Middle frontal gyrus (tissue), 1 donor: Measurements from ENCODE around the gene MFF.
A peak's percentile ranks its signal among the peaks of the same experiment; 100 is the strongest.

Source experiments
- DNase-seq: peaks from one replicate; pipeline ENCODE4 v3.0.0-alpha.2; 2015; ENCODE audit warnings: low spot score; ENCODE audit errors: extremely low spot score

Gene MFF, protein sequence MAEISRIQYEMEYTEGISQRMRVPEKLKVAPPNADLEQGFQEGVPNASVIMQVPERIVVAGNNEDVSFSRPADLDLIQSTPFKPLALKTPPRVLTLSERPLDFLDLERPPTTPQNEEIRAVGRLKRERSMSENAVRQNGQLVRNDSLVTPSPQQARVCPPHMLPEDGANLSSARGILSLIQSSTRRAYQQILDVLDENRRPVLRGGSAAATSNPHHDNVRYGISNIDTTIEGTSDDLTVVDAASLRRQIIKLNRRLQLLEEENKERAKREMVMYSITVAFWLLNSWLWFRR

GRCh38 chr2:227324995-227325838 lies at the start of gene MFF:
Gene MFF, plus strand, starts transcription at chr2:227325251. Its CDS starts 5,415 bp downstream, at chr2:227330666.
- DNase-seq, result peak; percentile 88

DNA sequence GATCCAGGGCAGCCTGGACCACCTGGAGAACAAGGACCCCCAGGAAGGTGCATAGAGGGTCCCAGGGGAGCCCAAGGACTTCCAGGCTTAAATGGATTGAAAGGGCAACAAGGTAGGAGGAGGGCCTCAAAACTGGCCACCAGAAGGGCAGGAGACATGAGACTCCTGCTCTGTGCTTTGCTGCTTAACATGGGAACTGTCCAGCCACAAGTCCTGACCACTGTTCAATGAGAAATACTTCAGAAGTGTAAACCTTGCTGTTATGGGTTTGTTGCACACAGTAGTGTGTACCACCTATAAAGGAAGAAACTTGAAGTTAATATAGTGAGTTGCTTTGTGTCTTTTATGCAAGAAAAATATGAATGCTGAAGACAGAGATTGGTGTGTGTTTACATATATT lies 44.2 kb upstream of the MFF start:
- no peak for DNase-seq

DNA sequence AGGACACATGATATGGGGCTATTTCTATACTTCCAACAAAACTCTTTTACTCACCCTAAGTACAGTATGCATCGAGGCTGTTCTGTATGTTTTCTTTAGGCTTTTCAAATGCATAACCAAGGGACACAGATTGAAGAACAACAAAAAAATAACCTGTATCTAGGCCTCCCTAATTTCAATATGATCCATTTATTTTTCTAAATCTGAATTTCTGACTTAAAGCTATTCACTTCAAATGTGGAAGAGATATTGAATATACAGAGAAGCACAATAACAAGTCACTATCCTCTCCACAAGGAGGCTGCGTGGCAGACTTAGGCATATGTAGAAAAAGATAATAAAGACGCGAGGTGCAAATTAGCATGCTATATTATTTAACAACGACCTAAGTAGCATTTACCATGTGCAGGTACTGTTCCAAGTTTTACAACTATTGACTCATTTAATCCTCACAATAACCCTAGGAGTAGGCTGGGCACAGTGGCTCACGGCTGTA lies 39.3 kb upstream of the MFF start:
- no peak for DNase-seq

DNA sequence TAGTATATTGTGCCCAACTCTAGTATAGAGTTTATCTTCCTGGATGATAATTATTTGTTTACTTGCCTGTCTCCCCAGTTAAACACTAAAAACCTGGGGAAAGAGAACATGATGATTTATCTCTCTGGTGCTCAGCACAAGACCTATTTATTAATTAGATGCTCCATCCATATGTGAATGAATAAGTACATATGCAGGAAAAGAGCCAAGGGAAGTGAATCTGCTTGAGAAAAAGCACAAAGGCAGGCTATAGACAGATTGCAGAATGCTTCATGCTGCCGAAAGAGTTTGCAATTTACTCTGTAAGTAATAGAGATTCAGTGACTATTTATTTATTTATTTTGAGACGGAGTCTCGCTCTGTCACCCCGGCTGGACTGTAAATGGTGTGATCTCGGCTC lies 37.3 kb upstream of the MFF start:
- DNase-seq, result no peak

GRCh38 chr2:227292314-227292713 lies 32.7 kb upstream of the MFF start:
- no peak for DNase-seq

DNA sequence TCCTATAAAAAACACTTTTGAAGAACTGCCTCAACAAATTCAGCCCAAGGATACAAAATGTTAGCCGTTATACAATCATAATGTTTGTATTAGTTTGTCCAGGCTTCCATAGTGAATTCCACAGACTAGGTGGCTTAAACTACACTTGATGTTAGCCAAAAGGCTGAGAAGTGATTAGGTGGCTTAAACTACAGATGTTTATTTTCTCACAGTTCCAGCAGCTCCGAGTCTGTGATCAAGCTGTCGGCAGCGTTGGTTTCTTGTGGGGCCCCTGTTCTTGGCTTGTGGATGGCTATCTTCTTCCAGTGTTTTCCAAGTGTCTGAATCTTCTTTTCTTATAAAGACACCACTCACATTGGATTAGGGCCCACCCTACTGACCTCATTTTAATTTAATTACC lies 31.5 kb upstream of the MFF start:
- DNase-seq, result no peak

- no peak for DNase-seq
Observed at GRCh38 chr2:227295806-227296205, 29.2 kb upstream of the MFF start.

DNA sequence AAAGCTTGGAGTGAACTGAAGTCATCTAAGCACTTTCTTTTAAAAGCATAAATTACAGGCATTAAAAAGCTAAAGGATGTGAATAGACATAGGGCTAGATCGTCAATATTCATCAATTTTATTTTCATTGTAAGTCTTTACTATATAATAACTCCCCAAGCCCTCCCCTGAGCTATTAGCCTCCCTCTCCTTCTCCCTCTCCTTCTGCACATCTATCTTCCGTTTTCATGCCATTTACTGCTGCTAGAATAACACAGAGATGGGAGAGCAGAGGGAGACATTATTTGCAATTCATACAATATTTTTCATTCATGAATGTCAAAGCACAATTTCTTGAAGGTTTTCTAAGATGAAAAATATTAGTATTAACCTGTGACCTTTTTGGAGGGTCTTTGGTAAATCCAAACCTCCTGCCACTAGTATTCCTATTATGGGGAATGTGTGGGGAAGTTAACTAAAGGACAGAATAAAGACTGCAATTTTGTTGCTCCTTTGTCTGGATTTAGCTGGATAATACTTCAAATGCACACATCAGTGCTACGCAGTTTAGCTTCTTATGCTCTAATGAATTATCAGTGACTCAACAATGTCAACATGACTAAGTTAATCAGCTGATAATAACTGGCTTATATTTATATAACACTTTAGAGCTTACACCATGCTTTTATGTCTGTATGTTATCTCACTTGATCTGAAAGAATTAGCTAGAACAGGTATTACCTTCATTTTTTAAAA lies 28.2 kb upstream of the MFF start:
- DNase-seq, result no peak

DNA sequence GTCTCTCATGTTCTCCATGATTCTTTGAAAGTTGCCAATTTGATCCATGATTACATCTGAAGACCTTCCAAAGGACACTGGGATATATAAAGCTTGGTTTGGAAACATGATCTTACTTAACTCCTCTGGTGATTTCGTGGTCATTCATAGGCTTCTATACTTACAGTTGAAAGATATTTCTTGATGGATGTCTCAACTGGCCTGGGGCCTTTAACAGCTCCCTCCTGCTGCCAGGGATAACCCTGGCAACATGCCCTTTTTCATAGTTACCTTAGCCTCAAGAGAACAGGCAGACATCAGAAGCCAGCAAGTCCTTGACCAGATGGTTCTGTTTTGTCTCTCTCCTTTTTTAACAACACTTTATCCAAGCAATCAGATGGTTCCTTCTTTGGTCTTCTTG lies 23.5 kb upstream of the MFF start:
- no peak for DNase-seq

DNA sequence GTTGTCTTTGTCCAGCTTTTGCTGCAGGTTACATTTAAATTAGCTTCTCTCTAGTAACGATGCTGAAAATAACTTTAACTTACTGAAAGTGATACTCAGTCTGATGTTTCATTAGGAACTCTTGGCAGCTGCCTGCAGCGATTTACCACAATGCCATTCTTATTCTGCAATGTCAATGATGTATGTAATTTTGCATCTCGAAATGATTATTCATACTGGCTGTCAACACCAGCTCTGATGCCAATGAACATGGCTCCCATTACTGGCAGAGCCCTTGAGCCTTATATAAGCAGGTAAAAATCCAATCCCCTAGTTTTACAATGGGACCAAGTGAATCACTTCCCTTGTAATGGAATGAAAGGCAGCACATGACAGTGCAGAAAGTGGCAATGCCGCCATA lies 16.3 kb upstream of the MFF start:
- no peak for DNase-seq

DNA sequence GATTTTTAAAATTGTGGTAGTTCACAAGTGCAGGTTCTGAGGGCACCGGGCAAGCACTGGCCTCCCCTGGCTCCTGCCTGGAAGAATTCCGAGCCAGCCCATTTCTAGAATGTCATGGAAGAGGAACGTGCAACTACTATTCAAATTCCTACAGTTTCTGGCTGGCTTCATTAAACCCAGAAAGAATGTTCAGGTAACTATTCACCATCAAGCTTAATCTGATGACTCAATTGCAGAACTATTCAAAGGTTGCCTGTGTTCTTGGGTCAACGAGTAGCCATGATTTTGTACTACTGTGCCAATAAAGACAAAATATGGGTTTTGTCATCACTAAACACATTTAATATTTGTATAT lies 14.3 kb upstream of the MFF start:
- no peak for DNase-seq

DNA sequence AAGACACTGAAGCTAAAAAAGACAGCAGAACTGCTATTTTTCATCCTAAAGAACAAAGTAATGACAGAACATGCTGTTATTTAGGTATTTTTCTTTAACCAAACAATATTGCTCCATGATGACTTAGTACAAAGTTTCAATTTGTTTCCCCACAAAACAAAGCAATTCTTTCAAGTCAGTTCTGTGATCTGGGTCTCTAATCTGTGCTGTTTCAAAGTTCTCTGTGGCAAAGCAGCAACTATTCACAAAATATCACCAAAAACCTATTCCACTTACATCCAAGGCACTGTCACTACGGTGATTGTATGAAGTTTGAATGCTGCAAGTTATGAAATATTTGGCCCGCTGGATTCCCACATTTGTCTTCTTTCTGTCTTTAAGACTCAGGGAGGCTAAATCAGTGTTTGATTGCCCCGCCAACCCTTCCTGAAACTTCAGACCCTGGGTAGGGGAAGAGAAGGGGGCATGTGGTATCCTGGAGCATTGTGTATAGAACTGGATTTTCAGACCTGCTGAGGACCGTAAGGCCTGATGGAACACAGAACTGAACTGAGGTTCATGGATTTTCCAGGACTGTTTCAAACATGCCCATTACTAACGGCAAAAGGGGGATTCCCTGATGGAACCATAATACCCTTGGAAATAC lies 13.1 kb upstream of the MFF start:
- no peak for DNase-seq

DNA sequence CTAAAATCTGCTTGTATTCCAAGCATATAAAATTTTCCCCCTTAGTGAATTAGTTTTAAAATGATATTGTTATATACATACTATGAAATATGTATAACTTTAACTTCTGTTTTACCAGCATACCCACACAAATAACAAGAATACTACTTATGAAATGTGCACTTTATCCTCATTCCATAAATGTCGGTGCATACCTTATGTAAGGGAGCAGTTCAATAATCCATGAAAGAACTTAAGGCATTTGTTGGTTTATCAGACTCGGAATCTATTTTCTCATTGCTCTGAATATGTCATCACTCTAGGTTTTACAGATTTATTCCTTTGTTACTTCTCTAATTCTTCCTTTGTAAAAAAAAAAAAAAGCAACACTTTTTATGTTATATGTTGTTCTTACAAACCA lies 12.5 kb upstream of the MFF start:
- DNase-seq, result no peak

DNA sequence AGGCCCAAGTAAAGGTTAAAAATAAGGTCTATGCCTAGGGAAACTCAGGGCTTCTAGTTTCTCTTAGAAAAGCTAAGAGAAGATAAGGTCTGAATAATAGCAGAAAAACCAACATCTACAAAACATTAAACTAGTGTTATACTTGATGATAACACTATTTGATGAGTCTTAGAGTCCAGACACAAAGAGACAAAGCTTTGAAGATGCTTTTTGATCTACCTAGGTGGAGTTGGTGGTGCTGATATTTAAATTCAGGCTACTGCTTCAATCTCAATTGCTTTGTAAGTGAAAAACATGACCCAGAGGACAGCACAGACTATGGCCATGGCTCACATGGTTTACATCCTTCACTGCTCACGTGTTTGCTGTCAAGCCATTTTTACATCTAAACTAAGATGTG lies 11.7 kb upstream of the MFF start:
- no peak for DNase-seq

GRCh38 chr2:227317834-227318233 lies 7.2 kb upstream of the MFF start:
- no peak for DNase-seq

GRCh38 chr2:227320305-227321094 lies 4.6 kb upstream of the MFF start:
- no peak for DNase-seq

DNA sequence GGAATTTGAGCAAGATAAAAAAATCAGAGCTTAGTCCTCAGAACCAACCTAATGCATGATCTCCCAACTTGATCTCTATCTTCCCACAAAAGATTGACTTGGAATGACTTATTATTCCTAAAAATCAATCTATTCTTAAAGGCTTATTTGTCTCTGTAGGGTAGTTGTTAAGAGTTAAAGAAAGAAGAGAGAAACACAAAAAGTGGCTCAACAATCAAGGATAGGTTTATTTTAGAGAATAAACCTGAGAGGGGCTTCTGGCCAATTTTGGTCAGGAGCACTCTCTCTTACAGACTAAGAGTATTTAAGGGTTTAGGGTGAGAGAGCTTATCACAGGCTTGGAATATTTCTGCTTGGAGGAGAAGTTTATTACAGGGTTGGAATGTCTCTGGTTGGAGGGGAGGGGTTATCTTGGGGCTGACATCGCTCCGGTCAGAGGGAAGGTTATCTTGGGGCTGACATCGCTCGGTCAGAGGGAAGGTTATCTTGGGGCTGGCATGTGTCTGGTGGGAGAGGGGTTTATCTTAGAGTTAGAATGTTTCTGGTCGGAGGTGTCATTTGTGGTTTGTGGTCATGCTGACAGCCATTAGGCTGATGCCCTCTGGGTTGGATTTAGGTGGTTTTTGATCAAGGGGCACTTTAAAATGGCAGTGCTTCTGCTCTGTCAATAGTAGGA lies 2.4 kb upstream of the MFF start:
- no peak for DNase-seq

DNA sequence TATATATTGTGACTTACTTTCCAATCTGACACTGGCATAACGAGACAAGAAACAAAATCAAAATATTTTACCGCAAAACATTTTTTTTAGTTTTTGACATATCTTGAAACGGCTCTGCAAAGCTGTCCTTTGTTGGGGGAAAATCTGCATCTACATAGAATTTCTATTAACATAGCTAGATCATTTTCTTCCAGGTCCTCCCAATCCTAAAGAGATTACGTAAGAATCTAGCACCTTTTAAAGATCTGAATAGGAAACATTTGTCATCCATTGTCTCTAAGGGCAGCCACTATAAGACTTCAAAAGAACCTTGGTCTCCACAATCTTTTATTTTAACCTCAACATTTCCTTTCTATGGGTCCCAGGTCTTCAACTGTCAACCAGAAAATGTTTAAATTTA lies 1.2 kb upstream of the MFF start:
- no peak for DNase-seq

DNA sequence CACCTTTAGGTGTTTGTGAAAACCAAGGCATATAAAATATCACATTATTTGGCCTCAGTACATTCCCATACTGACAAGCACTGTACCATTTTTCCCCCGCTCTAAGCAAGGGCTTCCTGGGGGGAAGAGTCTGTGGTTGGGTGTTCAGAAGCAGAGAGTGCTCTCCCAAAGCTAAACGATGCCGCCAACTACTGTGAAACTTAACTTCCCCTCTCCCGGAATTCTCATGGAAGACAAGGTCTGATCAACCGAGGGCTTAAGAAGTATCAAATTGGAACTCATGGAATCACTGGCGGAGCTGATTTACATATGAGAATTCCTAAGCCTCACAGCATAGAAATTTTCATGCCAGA lies 433 bp upstream of the MFF start:
- DNase-seq, result no peak

- no peak for DNase-seq
Observed at GRCh38 chr2:227325839-227326195, 766 bp downstream of the MFF start.
